ENCODE data around the gene SLC35F3. TPM values are rescaled to one million over a fixed set of nuclear protein-coding genes. Genes with fewer than 3 reads are reported as not detected.

Gene SLC35F3
- total and polyA plus RNA-seq, 2 experiments from 2014 or later: 1.0 to 3.2 TPM

DNA sequence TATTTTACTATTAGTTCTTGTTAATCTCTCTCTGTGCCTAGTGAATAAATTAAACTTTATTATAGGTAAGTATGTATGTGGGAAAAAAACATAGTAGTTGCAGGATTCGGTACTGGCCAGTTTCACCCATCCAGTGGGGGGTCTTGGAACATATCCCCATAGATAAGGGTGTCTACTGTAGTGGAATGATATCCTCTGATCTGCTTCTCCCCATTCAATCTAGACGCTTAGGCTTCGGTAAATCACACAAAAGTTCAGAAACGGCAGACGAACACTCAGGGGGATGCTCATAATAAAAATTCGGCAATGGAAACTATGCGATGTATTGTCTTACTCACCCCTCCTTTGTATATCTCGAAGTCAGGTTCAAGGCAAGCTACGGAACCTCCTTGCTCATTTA is 235.9 kb downstream of the SLC35F3 start:
- no peaks in the 10 kb centered on the region for H3K36me3 ChIP-seq (ENCODE audit: insufficient read depth)
- DNase-seq (ENCODE audit: low spot score): no peak

DNA sequence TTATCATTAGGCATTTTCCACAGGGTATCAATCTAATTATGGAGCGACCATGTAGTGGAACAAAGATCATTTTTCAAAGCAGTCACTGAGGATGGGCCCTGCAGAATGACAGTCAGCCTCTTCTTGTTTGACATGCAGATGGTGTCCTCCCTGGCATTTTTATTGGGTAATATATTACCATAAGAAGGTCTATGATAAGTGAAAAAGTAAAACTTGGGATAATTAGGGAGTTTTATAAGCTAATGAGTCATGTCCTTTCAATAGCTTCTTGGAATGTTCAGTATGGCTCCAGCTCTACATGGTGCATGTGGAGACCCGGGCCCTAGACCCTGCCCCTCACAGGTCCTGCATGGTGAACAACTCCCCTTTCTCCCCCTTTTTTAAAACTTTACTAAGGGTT is 236.5 kb downstream of the SLC35F3 start:
- no peaks in the 10 kb centered on the region for H3K27me3 Mint-ChIP-seq (ENCODE audit: insufficient read depth, low read depth, poor library complexity)
- H3K27me3 ChIP-seq (ENCODE audit: insufficient read depth): no peaks in the 10 kb centered on the region
- H3K9me3 Mint-ChIP-seq: no peaks in the 10 kb centered on the region
- H3K4me3 ChIP-seq: no peak overlapping the region
- H3K36me3 ChIP-seq (ENCODE audit: insufficient read depth): no peaks in the 10 kb centered on the region
- H3K4me1 Mint-ChIP-seq: no peaks in the 10 kb centered on the region
- H3K79me2 ChIP-seq (replicated peaks; ENCODE audit: insufficient read depth): no peaks in the 10 kb centered on the region
- no peaks in the 10 kb centered on the region; the same call in 1 of the 2 replicates for H4K20me1 ChIP-seq (replicated peaks; ENCODE audit: insufficient read depth)
- no peak overlapping the region for H3K4me3 Mint-ChIP-seq
- no peak overlapping the region for H3K27ac Mint-ChIP-seq
- H3K4me1 ChIP-seq (ENCODE audit: insufficient read depth): no peaks in the 10 kb centered on the region
- H3F3A ChIP-seq (replicated peaks; ENCODE audit: low read depth): no peaks in the 10 kb centered on the region
- H3K27ac ChIP-seq (ENCODE audit: low read depth): no peak overlapping the region
- DNase-seq (ENCODE audit: low spot score): no peak
- no peak overlapping the region for H3K4me2 ChIP-seq
- no peaks in the 10 kb centered on the region for H3K36me3 Mint-ChIP-seq (ENCODE audit: low read depth)
- ATAC-seq: no peak
- H3K9me2 ChIP-seq (ENCODE audit: insufficient read depth): no peaks in the 10 kb centered on the region
- H2AFZ ChIP-seq: no peak overlapping the region
- TF ChIP-seq, protein P1, sequence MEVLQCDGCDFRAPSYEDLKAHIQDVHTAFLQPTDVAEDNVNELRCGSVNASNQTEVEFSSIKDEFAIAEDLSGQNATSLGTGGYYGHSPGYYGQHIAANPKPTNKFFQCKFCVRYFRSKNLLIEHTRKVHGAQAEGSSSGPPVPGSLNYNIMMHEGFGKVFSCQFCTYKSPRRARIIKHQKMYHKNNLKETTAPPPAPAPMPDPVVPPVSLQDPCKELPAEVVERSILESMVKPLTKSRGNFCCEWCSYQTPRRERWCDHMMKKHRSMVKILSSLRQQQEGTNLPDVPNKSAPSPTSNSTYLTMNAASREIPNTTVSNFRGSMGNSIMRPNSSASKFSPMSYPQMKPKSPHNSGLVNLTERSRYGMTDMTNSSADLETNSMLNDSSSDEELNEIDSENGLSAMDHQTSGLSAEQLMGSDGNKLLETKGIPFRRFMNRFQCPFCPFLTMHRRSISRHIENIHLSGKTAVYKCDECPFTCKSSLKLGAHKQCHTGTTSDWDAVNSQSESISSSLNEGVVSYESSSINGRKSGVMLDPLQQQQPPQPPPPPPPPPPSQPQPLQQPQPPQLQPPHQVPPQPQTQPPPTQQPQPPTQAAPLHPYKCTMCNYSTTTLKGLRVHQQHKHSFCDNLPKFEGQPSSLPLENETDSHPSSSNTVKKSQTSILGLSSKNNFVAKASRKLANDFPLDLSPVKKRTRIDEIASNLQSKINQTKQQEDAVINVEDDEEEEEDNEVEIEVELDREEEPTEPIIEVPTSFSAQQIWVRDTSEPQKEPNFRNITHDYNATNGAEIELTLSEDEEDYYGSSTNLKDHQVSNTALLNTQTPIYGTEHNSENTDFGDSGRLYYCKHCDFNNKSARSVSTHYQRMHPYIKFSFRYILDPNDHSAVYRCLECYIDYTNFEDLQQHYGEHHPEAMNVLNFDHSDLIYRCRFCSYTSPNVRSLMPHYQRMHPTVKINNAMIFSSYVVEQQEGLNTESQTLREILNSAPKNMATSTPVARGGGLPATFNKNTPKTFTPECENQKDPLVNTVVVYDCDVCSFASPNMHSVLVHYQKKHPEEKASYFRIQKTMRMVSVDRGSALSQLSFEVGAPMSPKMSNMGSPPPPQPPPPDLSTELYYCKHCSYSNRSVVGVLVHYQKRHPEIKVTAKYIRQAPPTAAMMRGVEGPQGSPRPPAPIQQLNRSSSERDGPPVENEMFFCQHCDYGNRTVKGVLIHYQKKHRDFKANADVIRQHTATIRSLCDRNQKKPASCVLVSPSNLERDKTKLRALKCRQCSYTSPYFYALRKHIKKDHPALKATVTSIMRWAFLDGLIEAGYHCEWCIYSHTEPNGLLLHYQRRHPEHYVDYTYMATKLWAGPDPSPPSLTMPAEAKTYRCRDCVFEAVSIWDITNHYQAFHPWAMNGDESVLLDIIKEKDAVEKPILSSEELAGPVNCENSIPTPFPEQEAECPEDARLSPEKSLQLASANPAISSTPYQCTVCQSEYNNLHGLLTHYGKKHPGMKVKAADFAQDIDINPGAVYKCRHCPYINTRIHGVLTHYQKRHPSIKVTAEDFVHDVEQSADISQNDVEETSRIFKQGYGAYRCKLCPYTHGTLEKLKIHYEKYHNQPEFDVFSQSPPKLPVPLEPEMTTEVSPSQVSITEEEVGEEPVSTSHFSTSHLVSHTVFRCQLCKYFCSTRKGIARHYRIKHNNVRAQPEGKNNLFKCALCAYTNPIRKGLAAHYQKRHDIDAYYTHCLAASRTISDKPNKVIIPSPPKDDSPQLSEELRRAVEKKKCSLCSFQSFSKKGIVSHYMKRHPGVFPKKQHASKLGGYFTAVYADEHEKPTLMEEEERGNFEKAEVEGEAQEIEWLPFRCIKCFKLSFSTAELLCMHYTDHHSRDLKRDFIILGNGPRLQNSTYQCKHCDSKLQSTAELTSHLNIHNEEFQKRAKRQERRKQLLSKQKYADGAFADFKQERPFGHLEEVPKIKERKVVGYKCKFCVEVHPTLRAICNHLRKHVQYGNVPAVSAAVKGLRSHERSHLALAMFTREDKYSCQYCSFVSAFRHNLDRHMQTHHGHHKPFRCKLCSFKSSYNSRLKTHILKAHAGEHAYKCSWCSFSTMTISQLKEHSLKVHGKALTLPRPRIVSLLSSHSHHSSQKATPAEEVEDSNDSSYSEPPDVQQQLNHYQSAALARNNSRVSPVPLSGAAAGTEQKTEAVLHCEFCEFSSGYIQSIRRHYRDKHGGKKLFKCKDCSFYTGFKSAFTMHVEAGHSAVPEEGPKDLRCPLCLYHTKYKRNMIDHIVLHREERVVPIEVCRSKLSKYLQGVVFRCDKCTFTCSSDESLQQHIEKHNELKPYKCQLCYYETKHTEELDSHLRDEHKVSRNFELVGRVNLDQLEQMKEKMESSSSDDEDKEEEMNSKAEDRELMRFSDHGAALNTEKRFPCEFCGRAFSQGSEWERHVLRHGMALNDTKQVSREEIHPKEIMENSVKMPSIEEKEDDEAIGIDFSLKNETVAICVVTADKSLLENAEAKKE (CRISPR knock-in tag; IDR thresholded peaks at IDR 0.05): no peak
- TF ChIP-seq EZH2 (IDR thresholded peaks at IDR 0.05; ENCODE audit: low read depth, unreplicated experiment) (no peak), JUNB (IDR thresholded peaks at IDR 0.05; ENCODE audit: unreplicated experiment) (no peak)
- TF ChIP-seq, protein P2, sequence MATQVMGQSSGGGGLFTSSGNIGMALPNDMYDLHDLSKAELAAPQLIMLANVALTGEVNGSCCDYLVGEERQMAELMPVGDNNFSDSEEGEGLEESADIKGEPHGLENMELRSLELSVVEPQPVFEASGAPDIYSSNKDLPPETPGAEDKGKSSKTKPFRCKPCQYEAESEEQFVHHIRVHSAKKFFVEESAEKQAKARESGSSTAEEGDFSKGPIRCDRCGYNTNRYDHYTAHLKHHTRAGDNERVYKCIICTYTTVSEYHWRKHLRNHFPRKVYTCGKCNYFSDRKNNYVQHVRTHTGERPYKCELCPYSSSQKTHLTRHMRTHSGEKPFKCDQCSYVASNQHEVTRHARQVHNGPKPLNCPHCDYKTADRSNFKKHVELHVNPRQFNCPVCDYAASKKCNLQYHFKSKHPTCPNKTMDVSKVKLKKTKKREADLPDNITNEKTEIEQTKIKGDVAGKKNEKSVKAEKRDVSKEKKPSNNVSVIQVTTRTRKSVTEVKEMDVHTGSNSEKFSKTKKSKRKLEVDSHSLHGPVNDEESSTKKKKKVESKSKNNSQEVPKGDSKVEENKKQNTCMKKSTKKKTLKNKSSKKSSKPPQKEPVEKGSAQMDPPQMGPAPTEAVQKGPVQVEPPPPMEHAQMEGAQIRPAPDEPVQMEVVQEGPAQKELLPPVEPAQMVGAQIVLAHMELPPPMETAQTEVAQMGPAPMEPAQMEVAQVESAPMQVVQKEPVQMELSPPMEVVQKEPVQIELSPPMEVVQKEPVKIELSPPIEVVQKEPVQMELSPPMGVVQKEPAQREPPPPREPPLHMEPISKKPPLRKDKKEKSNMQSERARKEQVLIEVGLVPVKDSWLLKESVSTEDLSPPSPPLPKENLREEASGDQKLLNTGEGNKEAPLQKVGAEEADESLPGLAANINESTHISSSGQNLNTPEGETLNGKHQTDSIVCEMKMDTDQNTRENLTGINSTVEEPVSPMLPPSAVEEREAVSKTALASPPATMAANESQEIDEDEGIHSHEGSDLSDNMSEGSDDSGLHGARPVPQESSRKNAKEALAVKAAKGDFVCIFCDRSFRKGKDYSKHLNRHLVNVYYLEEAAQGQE (IDR thresholded peaks at IDR 0.05; ENCODE audit: unreplicated experiment): no peak

More for the DNA sequence above, 235.9 kb downstream of the SLC35F3 start:
- no peaks in the 10 kb centered on the region for H3K36me3 Mint-ChIP-seq (ENCODE audit: low read depth)
- H3K4me1 Mint-ChIP-seq: no peaks in the 10 kb centered on the region
- Histone ChIP-seq H3K9me2 (ENCODE audit: insufficient read depth) (no peaks in the 10 kb centered on the region), H3K4me1 (ENCODE audit: insufficient read depth) (no peaks in the 10 kb centered on the region), H3F3A (replicated peaks; ENCODE audit: low read depth) (no peaks in the 10 kb centered on the region), H3K4me3 (no peak overlapping the region), H3K27ac (ENCODE audit: low read depth) (no peak overlapping the region), H3K27me3 (ENCODE audit: insufficient read depth) (no peaks in the 10 kb centered on the region), H3K4me2 (no peak overlapping the region), H2AFZ (no peak overlapping the region), H3K79me2 (replicated peaks; ENCODE audit: insufficient read depth) (no peaks in the 10 kb centered on the region), H4K20me1 (replicated peaks; ENCODE audit: insufficient read depth) (no peaks in the 10 kb centered on the region; the same call in 1 of the 2 replicates)
- TF ChIP-seq CREB1 (CRISPR knock-in tag; IDR thresholded peaks at IDR 0.05; ENCODE audit: low read depth) (no peak), EZH2 (IDR thresholded peaks at IDR 0.05; ENCODE audit: low read depth, unreplicated experiment) (no peak), ZNF331 (CRISPR knock-in tag; IDR thresholded peaks at IDR 0.05; ENCODE audit: low read depth) (no peak), POLR2AphosphoS5 (IDR thresholded peaks at IDR 0.05; ENCODE audit: low read depth) (no peak), ZNF114 (CRISPR knock-in tag; IDR thresholded peaks at IDR 0.05) (no peak)
- TF ChIP-seq, protein P3, sequence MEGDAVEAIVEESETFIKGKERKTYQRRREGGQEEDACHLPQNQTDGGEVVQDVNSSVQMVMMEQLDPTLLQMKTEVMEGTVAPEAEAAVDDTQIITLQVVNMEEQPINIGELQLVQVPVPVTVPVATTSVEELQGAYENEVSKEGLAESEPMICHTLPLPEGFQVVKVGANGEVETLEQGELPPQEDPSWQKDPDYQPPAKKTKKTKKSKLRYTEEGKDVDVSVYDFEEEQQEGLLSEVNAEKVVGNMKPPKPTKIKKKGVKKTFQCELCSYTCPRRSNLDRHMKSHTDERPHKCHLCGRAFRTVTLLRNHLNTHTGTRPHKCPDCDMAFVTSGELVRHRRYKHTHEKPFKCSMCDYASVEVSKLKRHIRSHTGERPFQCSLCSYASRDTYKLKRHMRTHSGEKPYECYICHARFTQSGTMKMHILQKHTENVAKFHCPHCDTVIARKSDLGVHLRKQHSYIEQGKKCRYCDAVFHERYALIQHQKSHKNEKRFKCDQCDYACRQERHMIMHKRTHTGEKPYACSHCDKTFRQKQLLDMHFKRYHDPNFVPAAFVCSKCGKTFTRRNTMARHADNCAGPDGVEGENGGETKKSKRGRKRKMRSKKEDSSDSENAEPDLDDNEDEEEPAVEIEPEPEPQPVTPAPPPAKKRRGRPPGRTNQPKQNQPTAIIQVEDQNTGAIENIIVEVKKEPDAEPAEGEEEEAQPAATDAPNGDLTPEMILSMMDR (conservative IDR thresholded peaks at IDR 0.05; ENCODE audit: low read depth in 2 of 2): no peak
- no peaks in the 10 kb centered on the region for H3K27me3 Mint-ChIP-seq (ENCODE audit: insufficient read depth, low read depth, poor library complexity)
- no peak overlapping the region for H3K4me3 Mint-ChIP-seq
- no peak for ATAC-seq
- no peak overlapping the region for H3K27ac Mint-ChIP-seq
- H3K9me3 Mint-ChIP-seq: no peaks in the 10 kb centered on the region
